ENCODE results near the gene MPPED2.

GRCh38 chr11:30474151-30474954, 111.8 kb downstream of the MPPED2 start:
- TF ChIP-seq CTCF (IDR thresholded peaks at IDR 0.05; ENCODE audit: poor library complexity) (no peak), EZH2 (IDR thresholded peaks at IDR 0.05; ENCODE audit: borderline replicate concordance) (no peak)

Measured in hepatocyte (in vitro differentiated cells).